Thyroid gland (tissue), 4 donors: ENCODE results near the gene FOXP1. TPM values are rescaled to one million over a fixed set of nuclear protein-coding genes. Genes with fewer than 3 reads are reported as not detected.

Source experiments
- DNase-seq, 2 donors: peaks; one replicate each; pipeline ENCODE4 v3.0.0-alpha.2; 2019
- H3K27ac ChIP-seq, 3 donors: fragments of 200-600 bp; sonication (generic); 1 replicate in 2 of 3; 2 replicates in 1 of 3; pipeline ENCODE4 v1.5.1; 2016 to 2019; ENCODE audit warnings: mild to moderate bottlenecking in 1 of 3, moderate library complexity in 1 of 3
- H3K27me3 ChIP-seq: fragments of 200-600 bp; sonication (generic); one replicate; pipeline ENCODE4 v1.5.1; 2019
- H3K36me3 ChIP-seq, 2 donors: fragments of 200-600 bp; sonication (generic); one replicate each; pipeline ENCODE4 v1.5.1; 2016 to 2019
- H3K4me1 ChIP-seq, 2 donors: fragments of 200-600 bp; sonication (generic); one replicate each; pipeline ENCODE4 v1.5.1; 2017 to 2019
- H3K4me3 ChIP-seq, 3 donors: fragments of 200-600 bp; sonication (generic); replicated peaks in 1 of 3; 1 replicate in 2 of 3; 2 replicates in 1 of 3; pipeline ENCODE4 v1.5.1; 2016; ENCODE audit warnings: mild to moderate bottlenecking in 1 of 3
- H3K9me3 ChIP-seq: fragments of 200-600 bp; sonication (generic); one replicate; pipeline ENCODE4 v1.5.1; 2017
- CTCF ChIP-seq, 6 experiments: fragments of 200-600 bp in 3 of 6; fragments of 450-650 bp in 3 of 6; sonication (generic) in 3 of 6; IDR thresholded peaks; one replicate each; pipeline ENCODE4 v1.5.1; 2016 to 2019; ENCODE audit warnings: antibody characterized with exemption in 6 of 6, mild to moderate bottlenecking in 2 of 6, inconsistent platforms in 1 of 6, moderate library complexity in 1 of 6
- POLR2A ChIP-seq, 2 donors: fragments of 450-650 bp; IDR thresholded peaks; one replicate each; pipeline ENCODE4 v1.6.1; 2017; ENCODE audit warnings: antibody characterized with exemption in 2 of 2, mild to moderate bottlenecking in 2 of 2, moderate library complexity in 1 of 2
- WGBS, 2 donors: methylation state at CpG; one replicate each; pipeline ENCODE4 v1.1.5; 2017; 5-methylcytosine and 5-hydroxymethylcytosine counted together
- intact Hi-C: fragments of 100-400 bp; cut with DNase I; formaldehyde crosslinking; loops from one replicate; pipeline ENCODE4 v1.15.1; 2023
- total RNA-seq, 4 donors: library from RNA; depleted of rRNA; stranded (reverse); fragments of >200 nt; gene quantifications; one replicate each; pipeline ENCODE4 v1.2.3, GENCODE V29; 2016

Gene FOXP1
- total RNA-seq, 4 donors from 2014 or later: 111 to 187 (median 141) TPM

- no peak for DNase-seq
- H3K9me3 ChIP-seq: no peaks in the 10 kb centered on the region
- no peak overlapping the region for H3K27ac ChIP-seq
- WGBS, 2 donors: 43 to 53% methylated on average over 1 of the region's 1 CpG
- no peaks in the 10 kb centered on the region for H3K27me3 ChIP-seq
- H3K4me3 ChIP-seq: no peak overlapping the region
- intact Hi-C loops: no loop called here
- peaks cover 7 to 15% of the 10 kb centered on the region in 2 donors for H3K4me1 ChIP-seq
- no peaks in the 10 kb centered on the region for H3K36me3 ChIP-seq
- TF ChIP-seq POLR2A (IDR thresholded peaks at IDR 0.05) (no peak), CTCF (IDR thresholded peaks at IDR 0.05) (no peak)
These were observed 114.4 kb downstream of the FOXP1 start for GRCh38 chr3:71469138-71469435.

- intact Hi-C loops: no loop called here
- Histone ChIP-seq H3K27ac (no peak overlapping the region), H3K27me3 (no peaks in the 10 kb centered on the region), H3K9me3 (no peaks in the 10 kb centered on the region), H3K4me1 (peaks cover 7 to 15% of the 10 kb centered on the region in 2 donors), H3K4me3 (no peak overlapping the region), H3K36me3 (no peaks in the 10 kb centered on the region)
- WGBS, 2 donors: 76 to 84% methylated on average over 12 of the region's 12 CpGs
- no peak for TF ChIP-seq CTCF (IDR thresholded peaks at IDR 0.05)
- TF ChIP-seq POLR2A (IDR thresholded peaks at IDR 0.05): no peak
- no peak for DNase-seq
These were observed 115.0 kb downstream of the FOXP1 start for GRCh38 chr3:71468311-71469137.

DNA sequence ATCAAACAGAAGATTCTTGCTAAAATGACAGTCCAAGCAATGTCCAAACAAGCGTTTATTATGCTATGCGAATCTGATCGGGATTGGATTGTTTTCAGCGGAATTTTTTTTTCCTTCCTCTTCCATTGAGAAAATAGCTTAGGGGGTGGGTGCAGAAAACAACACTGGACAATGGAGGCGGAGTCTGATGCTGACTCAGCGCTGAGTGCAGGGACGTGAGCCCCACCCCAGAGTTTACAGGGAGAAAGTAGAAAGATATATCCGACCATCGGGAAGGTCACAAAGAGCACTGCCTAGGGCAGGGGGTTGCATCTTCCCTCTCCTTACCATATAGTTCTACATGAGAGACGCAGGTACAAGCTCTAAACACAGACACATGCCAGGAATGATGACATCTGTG lies 117.0 kb downstream of the FOXP1 start:
- Histone ChIP-seq H3K4me3 (no peak overlapping the region), H3K27me3 (no peaks in the 10 kb centered on the region), H3K27ac (no peak overlapping the region), H3K36me3 (no peaks in the 10 kb centered on the region), H3K9me3 (no peaks in the 10 kb centered on the region), H3K4me1 (peaks cover 7 to 15% of the 10 kb centered on the region in 2 donors)
- intact Hi-C loops: no loop called here
- no peak for TF ChIP-seq POLR2A (IDR thresholded peaks at IDR 0.05)
- no peak for TF ChIP-seq CTCF (IDR thresholded peaks at IDR 0.05)
- no peak for DNase-seq
- 67 to 79% methylated on average over 10 of the region's 10 CpGs for WGBS, 2 donors

DNA sequence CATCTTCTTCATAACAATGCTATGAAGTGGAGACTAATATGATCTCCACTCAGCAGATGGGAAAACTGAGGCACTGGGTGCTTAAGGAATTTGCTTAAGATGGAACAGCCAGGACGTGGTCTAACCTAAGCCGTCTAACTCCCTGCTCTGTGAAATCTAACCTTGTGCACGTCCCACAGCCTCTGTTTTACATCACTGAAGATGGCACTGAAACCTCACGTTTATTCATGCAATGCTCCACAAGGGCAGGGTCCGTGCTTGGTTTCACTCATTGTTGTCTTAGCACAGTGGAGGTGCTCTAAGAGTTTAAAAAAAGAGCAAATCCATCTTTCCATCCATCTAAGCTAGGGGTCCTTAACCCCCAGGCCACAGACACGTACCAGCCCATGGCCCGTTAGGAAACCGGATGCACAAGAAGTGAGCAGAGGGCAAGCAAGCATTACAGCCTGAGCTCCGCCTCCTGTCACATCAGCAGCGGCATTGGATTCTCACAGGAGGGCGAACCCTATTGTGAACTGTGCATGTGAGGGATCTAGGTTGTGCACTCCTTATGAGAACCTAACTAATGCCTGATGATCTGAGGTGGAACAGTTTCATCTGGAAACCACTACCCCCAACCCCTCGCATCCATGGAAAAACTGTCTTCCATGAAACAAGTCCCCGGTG lies 118.0 kb downstream of the FOXP1 start:
- Histone ChIP-seq H3K27ac (no peak overlapping the region), H3K4me1 (peaks cover 7 to 15% of the 10 kb centered on the region in 2 donors), H3K27me3 (no peaks in the 10 kb centered on the region), H3K9me3 (no peaks in the 10 kb centered on the region), H3K36me3 (no peaks in the 10 kb centered on the region), H3K4me3 (no peak overlapping the region)
- peak in 1 of 2 donors; percentile 5 for DNase-seq
- intact Hi-C loops: no loop called here
- no peak for TF ChIP-seq POLR2A (IDR thresholded peaks at IDR 0.05)
- TF ChIP-seq CTCF (IDR thresholded peaks at IDR 0.05): no peak
- 72 to 75% methylated on average over 13 of the region's 13 CpGs for WGBS, 2 donors

- DNase-seq: no peak
- TF ChIP-seq CTCF (IDR thresholded peaks at IDR 0.05) (no peak), POLR2A (IDR thresholded peaks at IDR 0.05) (no peak)
- H3K27me3 ChIP-seq: no peaks in the 10 kb centered on the region
- H3K4me1 ChIP-seq: peaks cover 7 to 15% of the 10 kb centered on the region in 2 donors
- no peaks in the 10 kb centered on the region for H3K36me3 ChIP-seq
- H3K27ac ChIP-seq: no peak overlapping the region
- 88 to 96% methylated on average over 2 of the region's 2 CpGs for WGBS, 2 donors
- intact Hi-C loops: no loop called here
- H3K9me3 ChIP-seq: no peaks in the 10 kb centered on the region
- H3K4me3 ChIP-seq: no peak overlapping the region
These were observed 118.9 kb downstream of the FOXP1 start for GRCh38 chr3:71464613-71465012.
